ENCODE data around the gene GART.

The GART gene

DNA sequence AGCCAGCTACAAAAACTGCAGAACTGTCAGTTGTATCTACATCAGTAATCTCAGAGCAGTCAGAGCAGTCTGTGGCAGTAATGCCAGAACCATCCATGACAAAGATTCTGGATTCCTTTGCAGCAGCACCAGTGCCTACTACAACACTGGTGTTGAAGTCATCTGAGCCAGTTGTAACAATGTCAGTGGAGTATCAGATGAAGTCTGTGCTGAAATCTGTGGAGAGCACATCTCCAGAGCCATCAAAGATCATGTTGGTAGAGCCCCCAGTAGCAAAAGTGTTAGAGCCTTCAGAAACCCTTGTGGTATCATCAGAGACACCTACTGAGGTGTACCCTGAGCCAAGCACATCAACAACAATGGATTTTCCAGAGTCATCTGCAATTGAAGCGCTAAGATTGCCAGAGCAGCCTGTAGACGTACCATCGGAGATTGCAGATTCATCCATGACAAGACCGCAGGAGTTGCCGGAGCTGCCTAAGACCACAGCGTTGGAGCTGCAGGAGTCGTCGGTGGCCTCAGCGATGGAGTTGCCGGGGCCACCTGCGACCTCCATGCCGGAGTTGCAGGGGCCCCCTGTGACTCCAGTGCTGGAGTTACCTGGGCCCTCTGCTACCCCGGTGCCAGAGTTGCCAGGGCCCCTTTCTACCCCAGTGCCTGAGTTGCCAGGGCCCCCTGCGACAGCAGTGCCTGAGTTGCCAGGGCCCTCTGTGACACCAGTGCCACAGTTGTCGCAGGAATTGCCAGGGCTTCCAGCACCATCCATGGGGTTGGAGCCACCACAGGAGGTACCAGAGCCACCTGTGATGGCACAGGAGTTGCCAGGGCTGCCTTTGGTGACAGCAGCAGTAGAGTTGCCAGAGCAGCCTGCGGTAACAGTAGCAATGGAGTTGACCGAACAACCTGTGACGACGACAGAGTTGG, 8.2 kb upstream of the GART start:
- POLR2A ChIA-PET, result no interaction called here
- DNase-seq, result no peak
- no peaks in the 10 kb centered on the region for H3K9me3 ChIP-seq (ENCODE audit: control extremely low read depth in 1 of 5, control insufficient read depth in 4 of 5, insufficient read depth in 2 of 5, low read depth in 1 of 5, low read length in 4 of 5)
- no peaks in the 10 kb centered on the region for H3K27me3 ChIP-seq (replicated peaks in 2 of 5; ENCODE audit: control insufficient read depth in 4 of 5, insufficient read depth in 5 of 5, low read length in 4 of 5)
- WGBS (ENCODE audit: insufficient coverage), result 97% methylated on average over 17 of the region's 19 CpGs
- H3K4me3 ChIP-seq (ENCODE audit: control insufficient read depth in 1 of 7, extremely low read depth in 1 of 7, insufficient read depth in 4 of 7, low read depth in 2 of 7, low read length in 6 of 7), result no peak overlapping the region
- H3K4me1 ChIP-seq (ENCODE audit: control extremely low read depth in 1 of 4, control insufficient read depth in 4 of 4, insufficient read depth in 4 of 4, low read length in 3 of 4), result peaks cover 0 to 10% (median 5%) of the 10 kb centered on the region in 4 experiments
- no peak overlapping the region for H3K27ac ChIP-seq (ENCODE audit: insufficient read depth in 1 of 2, low read depth in 1 of 2, low read length in 2 of 2, poor library complexity in 1 of 2, severe bottlenecking in 2 of 2)
- CTCF ChIA-PET, result no interaction called here
- H3K36me3 ChIP-seq (ENCODE audit: control insufficient read depth in 4 of 4, insufficient read depth in 4 of 4, low read length in 3 of 4), result peaks cover 28 to 80% (median 68%) of the 10 kb centered on the region in 4 experiments

- Histone ChIP-seq H3K4me3 (ENCODE audit: control insufficient read depth in 1 of 7, extremely low read depth in 1 of 7, insufficient read depth in 4 of 7, low read depth in 2 of 7, low read length in 6 of 7) (no peak overlapping the region), H3K4me1 (ENCODE audit: control extremely low read depth in 1 of 4, control insufficient read depth in 4 of 4, insufficient read depth in 4 of 4, low read length in 3 of 4) (peaks cover 12 to 28% (median 22%) of the 10 kb centered on the region in 4 experiments), H3K9me3 (ENCODE audit: control extremely low read depth in 1 of 5, control insufficient read depth in 4 of 5, insufficient read depth in 2 of 5, low read depth in 1 of 5, low read length in 4 of 5) (no peaks in the 10 kb centered on the region), H3K27me3 (replicated peaks in 2 of 5; ENCODE audit: control insufficient read depth in 4 of 5, insufficient read depth in 5 of 5, low read length in 4 of 5) (no peaks in the 10 kb centered on the region), H3K27ac (ENCODE audit: insufficient read depth in 1 of 2, low read depth in 1 of 2, low read length in 2 of 2, poor library complexity in 1 of 2, severe bottlenecking in 2 of 2) (peak overlapping the region in 1 of 2 experiments; percentile 43), H3K36me3 (ENCODE audit: control insufficient read depth in 4 of 4, insufficient read depth in 4 of 4, low read length in 3 of 4) (peaks cover 5 to 42% (median 32%) of the 10 kb centered on the region in 4 experiments)
- WGBS (ENCODE audit: insufficient coverage), result 50% methylated on average over 1 of the region's 3 CpGs
- POLR2A ChIA-PET, result interaction anchor here (1.1 kb wide), 1 partner anchor 18 kb away, joined by 3 read pairs; no protein-coding TSS in a partner anchor
- CTCF ChIA-PET, result interaction anchor here (0.5 to 3.0 kb wide), 4 partner anchors 9 to 348 kb away, joined by 3 to 14 read pairs (median 4); no protein-coding TSS in a partner anchor
- DNase-seq, result peak in 2 of 3 donors; percentile 51 to 64
These were observed 4.2 kb upstream of the GART start for GRCh38 chr21:33546086-33546485.

DNA sequence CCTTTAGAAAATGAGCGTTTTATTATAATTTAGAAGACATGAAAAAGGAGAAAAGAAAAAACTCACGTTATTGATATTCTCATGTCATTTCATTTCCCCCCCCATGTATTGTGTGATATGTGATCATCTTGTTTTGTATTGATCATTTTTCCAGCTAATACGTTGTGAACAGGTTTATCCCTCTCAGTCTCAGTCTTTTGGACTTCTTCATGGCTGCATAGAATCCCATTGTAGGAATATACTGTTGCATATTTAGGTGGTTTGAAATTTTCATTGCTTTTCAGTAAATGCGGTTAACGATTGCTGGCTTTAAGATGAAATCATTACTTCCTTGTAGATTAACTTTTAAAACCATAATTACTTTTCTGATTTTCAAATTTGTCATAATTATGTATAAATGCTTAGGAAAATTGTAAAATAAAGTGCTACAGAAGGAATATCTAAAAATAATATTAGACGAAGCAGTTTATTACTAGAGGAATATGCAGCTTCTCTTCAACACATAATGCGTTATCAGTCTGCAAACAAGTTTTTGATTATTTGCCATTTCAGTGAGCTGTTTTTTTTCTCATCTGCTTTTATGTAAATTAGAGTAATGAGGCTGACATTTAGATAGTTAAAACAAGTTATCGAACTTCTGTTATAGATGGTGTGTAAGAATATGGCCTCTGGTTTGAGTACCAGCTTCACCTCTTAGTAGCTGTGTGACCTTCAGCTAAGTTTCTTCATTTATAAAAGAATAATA, 2.7 kb upstream of the GART start:
- no peaks in the 10 kb centered on the region for H3K27me3 ChIP-seq (replicated peaks in 2 of 5; ENCODE audit: control insufficient read depth in 4 of 5, insufficient read depth in 5 of 5, low read length in 4 of 5)
- H3K9me3 ChIP-seq (ENCODE audit: control extremely low read depth in 1 of 5, control insufficient read depth in 4 of 5, insufficient read depth in 2 of 5, low read depth in 1 of 5, low read length in 4 of 5), result no peaks in the 10 kb centered on the region
- peak overlapping the region; percentile 100 for H3K27ac ChIP-seq (ENCODE audit: insufficient read depth in 1 of 2, low read depth in 1 of 2, low read length in 2 of 2, poor library complexity in 1 of 2, severe bottlenecking in 2 of 2)
- CTCF ChIA-PET, result interaction anchor here (1.3 to 3.0 kb wide), 5 partner anchors 10 to 65 kb away, joined by 4 to 16 read pairs (median 4); partner anchors contain the start of gene TMEM50B
- POLR2A ChIA-PET, result interaction anchor here (0.5 to 0.6 kb wide), 3 partner anchors 8 to 22 kb away, joined by 3 to 4 read pairs (median 3); no protein-coding TSS in a partner anchor
- H3K36me3 ChIP-seq (ENCODE audit: control insufficient read depth in 4 of 4, insufficient read depth in 4 of 4, low read length in 3 of 4), result peaks cover 0 to 28% (median 21%) of the 10 kb centered on the region in 4 experiments
- DNase-seq, result no peak
- WGBS (ENCODE audit: insufficient coverage), result no CpG with 5 or more reads among the region's 8 CpGs
- peaks cover 19 to 40% (median 28%) of the 10 kb centered on the region in 4 experiments for H3K4me1 ChIP-seq (ENCODE audit: control extremely low read depth in 1 of 4, control insufficient read depth in 4 of 4, insufficient read depth in 4 of 4, low read length in 3 of 4)
- peak overlapping the region in 6 of 7 experiments; percentile 93 to 100 (median 98) for H3K4me3 ChIP-seq (ENCODE audit: control insufficient read depth in 1 of 7, extremely low read depth in 1 of 7, insufficient read depth in 4 of 7, low read depth in 2 of 7, low read length in 6 of 7)

- ChIA-PET POLR2A (interaction anchor here (0.6 to 0.9 kb wide), 3 partner anchors 9 to 52 kb away, joined by 3 read pairs; partner anchors contain the start of gene DNAJC28), CTCF (interaction anchor here (0.7 to 2.0 kb wide), 7 partner anchors 8 to 64 kb away, joined by 3 to 16 read pairs (median 4); partner anchors contain the start of gene TMEM50B)
- Histone ChIP-seq H3K36me3 (ENCODE audit: control insufficient read depth in 4 of 4, insufficient read depth in 4 of 4, low read length in 3 of 4) (peaks cover 0 to 26% (median 15%) of the 10 kb centered on the region in 4 experiments), H3K4me1 (ENCODE audit: control extremely low read depth in 1 of 4, control insufficient read depth in 4 of 4, insufficient read depth in 4 of 4, low read length in 3 of 4) (peaks cover 19 to 40% (median 28%) of the 10 kb centered on the region in 4 experiments), H3K27ac (ENCODE audit: insufficient read depth in 1 of 2, low read depth in 1 of 2, low read length in 2 of 2, poor library complexity in 1 of 2, severe bottlenecking in 2 of 2) (peak overlapping the region; percentile 100), H3K4me3 (ENCODE audit: control insufficient read depth in 1 of 7, extremely low read depth in 1 of 7, insufficient read depth in 4 of 7, low read depth in 2 of 7, low read length in 6 of 7) (peak overlapping the region; percentile 76 to 100 (median 97)), H3K27me3 (replicated peaks in 2 of 5; ENCODE audit: control insufficient read depth in 4 of 5, insufficient read depth in 5 of 5, low read length in 4 of 5) (no peaks in the 10 kb centered on the region), H3K9me3 (ENCODE audit: control extremely low read depth in 1 of 5, control insufficient read depth in 4 of 5, insufficient read depth in 2 of 5, low read depth in 1 of 5, low read length in 4 of 5) (no peaks in the 10 kb centered on the region)
- no peak for DNase-seq
- 0% methylated on average over 10 of the region's 26 CpGs for WGBS (ENCODE audit: insufficient coverage)
These were observed 1.7 kb upstream of the GART start for GRCh38 chr21:33543505-33544129.

DNA sequence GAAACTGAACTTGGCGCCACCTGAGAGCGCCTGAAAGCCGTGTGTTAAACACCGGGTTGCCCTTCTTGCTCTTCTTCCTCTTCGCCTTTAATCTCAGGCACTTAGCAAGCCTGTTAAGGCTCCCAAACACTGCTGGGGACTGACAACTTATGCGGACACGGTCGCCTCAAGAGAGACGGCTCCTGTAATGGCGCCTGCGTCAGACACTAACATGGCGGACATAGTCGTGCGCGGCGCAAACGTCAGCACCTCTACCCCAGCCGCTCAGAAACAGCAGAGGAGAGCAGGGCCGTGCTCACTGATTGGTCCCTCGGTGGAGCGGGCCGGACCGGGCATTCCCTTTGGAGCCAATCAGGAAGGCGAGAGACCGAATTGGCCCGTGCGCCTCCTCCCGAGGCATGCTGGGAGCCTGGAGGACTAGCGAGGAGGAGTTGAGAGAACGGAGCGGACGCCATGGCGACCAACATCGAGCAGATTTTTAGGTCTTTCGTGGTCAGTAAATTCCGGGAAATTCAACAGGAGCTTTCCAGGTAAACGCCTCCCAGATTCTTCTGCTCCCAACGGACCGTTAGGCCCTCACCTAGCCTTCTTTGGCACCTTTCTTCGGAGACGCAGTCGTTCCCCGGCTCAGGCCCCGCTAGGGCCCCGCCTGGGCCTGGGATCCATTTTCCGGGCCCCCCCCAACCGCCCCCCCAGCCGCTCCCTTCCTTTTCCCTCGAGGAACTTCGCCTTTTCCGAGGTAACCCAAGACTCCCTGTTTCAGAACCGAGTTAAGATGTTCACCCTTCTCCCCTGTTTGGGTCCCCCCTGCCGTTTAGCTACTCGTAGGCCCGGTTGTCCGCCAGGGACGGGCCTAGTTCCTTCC, 955 bp upstream of the GART start, which contains the start of gene SON:
TSS of gene SON (plus strand) at position 399 of the 865 bp plus-strand sequence. CDS start at position 454, 55 bp downstream.
- Histone ChIP-seq H3K4me3 (ENCODE audit: control insufficient read depth in 1 of 7, extremely low read depth in 1 of 7, insufficient read depth in 4 of 7, low read depth in 2 of 7, low read length in 6 of 7) (peak within 1 kb of the TSS; percentile 93 to 100 (median 97)), H3K36me3 (ENCODE audit: control insufficient read depth in 4 of 4, insufficient read depth in 4 of 4, low read length in 3 of 4) (peaks cover 2 to 27% (median 12%) of the 10 kb centered on the region in 4 experiments), H3K27me3 (replicated peaks in 2 of 5; ENCODE audit: control insufficient read depth in 4 of 5, insufficient read depth in 5 of 5, low read length in 4 of 5) (no peaks in the 10 kb centered on the region), H3K4me1 (ENCODE audit: control extremely low read depth in 1 of 4, control insufficient read depth in 4 of 4, insufficient read depth in 4 of 4, low read length in 3 of 4) (peaks cover 19 to 40% (median 28%) of the 10 kb centered on the region in 4 experiments), H3K9me3 (ENCODE audit: control extremely low read depth in 1 of 5, control insufficient read depth in 4 of 5, insufficient read depth in 2 of 5, low read depth in 1 of 5, low read length in 4 of 5) (no peaks in the 10 kb centered on the region), H3K27ac (ENCODE audit: insufficient read depth in 1 of 2, low read depth in 1 of 2, low read length in 2 of 2, poor library complexity in 1 of 2, severe bottlenecking in 2 of 2) (peak within 1 kb of the TSS; percentile 100)
- ChIA-PET POLR2A (interaction anchor here (0.6 to 0.9 kb wide), 3 partner anchors 45 to 62 kb away, joined by 3 read pairs; partner anchors contain the start of gene DNAJC28), CTCF (interaction anchor here (0.7 to 1.5 kb wide), 4 partner anchors 9 to 44 kb away, joined by 3 to 6 read pairs (median 3); no protein-coding TSS in a partner anchor)
- DNase-seq, result peak; percentile 99
- 0% methylated on average over 45 of the region's 57 CpGs for WGBS (ENCODE audit: insufficient coverage)

All from common myeloid progenitor, CD34-positive (primary cell).